ENCODE data around the gene TGM6.

DNA sequence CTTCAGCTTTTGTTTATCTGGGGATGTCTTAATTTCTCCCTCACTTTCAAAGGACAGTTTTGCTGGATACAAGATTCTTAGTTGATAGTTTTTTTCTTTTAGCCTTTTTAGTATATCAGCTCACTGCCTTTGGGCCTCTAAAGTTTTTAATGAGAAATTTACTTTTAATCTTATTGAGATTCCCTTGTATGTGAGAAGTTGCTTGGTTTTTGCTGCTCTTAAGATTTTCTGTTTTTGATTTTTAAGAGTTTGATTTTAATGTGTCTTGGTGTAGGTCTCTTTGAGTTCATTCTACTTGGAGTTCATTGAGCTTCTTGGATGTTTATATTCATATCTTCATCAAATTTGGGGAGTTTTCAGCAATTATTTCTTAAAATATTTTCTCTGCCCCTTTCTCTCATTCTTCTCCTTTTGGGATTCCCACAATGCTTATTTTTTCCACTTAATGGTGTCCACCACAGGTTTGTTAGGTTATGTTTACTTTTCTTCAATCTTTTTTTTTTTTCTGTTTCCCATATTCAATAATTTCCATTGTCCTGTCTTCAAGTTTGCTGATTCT lies 19.6 kb upstream of the TGM6 start:
- TF ChIP-seq, protein P1, sequence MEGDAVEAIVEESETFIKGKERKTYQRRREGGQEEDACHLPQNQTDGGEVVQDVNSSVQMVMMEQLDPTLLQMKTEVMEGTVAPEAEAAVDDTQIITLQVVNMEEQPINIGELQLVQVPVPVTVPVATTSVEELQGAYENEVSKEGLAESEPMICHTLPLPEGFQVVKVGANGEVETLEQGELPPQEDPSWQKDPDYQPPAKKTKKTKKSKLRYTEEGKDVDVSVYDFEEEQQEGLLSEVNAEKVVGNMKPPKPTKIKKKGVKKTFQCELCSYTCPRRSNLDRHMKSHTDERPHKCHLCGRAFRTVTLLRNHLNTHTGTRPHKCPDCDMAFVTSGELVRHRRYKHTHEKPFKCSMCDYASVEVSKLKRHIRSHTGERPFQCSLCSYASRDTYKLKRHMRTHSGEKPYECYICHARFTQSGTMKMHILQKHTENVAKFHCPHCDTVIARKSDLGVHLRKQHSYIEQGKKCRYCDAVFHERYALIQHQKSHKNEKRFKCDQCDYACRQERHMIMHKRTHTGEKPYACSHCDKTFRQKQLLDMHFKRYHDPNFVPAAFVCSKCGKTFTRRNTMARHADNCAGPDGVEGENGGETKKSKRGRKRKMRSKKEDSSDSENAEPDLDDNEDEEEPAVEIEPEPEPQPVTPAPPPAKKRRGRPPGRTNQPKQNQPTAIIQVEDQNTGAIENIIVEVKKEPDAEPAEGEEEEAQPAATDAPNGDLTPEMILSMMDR (IDR thresholded peaks at IDR 0.05; ENCODE audit: insufficient read depth, low read length), result no peak
- TF ChIP-seq POLR2AphosphoS5 (IDR thresholded peaks at IDR 0.05; ENCODE audit: low read depth) (no peak), GABPA (IDR thresholded peaks at IDR 0.05; ENCODE audit: low read depth) (no peak)
- TF ChIP-seq, protein P2, sequence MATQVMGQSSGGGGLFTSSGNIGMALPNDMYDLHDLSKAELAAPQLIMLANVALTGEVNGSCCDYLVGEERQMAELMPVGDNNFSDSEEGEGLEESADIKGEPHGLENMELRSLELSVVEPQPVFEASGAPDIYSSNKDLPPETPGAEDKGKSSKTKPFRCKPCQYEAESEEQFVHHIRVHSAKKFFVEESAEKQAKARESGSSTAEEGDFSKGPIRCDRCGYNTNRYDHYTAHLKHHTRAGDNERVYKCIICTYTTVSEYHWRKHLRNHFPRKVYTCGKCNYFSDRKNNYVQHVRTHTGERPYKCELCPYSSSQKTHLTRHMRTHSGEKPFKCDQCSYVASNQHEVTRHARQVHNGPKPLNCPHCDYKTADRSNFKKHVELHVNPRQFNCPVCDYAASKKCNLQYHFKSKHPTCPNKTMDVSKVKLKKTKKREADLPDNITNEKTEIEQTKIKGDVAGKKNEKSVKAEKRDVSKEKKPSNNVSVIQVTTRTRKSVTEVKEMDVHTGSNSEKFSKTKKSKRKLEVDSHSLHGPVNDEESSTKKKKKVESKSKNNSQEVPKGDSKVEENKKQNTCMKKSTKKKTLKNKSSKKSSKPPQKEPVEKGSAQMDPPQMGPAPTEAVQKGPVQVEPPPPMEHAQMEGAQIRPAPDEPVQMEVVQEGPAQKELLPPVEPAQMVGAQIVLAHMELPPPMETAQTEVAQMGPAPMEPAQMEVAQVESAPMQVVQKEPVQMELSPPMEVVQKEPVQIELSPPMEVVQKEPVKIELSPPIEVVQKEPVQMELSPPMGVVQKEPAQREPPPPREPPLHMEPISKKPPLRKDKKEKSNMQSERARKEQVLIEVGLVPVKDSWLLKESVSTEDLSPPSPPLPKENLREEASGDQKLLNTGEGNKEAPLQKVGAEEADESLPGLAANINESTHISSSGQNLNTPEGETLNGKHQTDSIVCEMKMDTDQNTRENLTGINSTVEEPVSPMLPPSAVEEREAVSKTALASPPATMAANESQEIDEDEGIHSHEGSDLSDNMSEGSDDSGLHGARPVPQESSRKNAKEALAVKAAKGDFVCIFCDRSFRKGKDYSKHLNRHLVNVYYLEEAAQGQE (IDR thresholded peaks at IDR 0.05; ENCODE audit: insufficient replicate concordance, low read depth), result no peak

All from HL-60 (cell line).